Gastrocnemius medialis (tissue), 4 donors: ENCODE measurements around the gene NPAS2. TPM values are rescaled to one million over a fixed set of nuclear protein-coding genes. Genes with fewer than 3 reads are reported as not detected.

Experiments
- ATAC-seq, 2 donors: fragments of 150-250 bp; one replicate each; pipeline ENCODE4 v1.9.1; 2016
- DNase-seq, 2 donors: peaks; one replicate each; pipeline ENCODE4 v3.0.0-alpha.2; 2019
- H3K27ac ChIP-seq, 4 donors: fragments of 200-600 bp; sonication (generic); 1 replicate in 1 of 4; 2 replicates in 3 of 4; pipeline ENCODE4 v1.5.1; 2016 to 2018; ENCODE audit warnings: mild to moderate bottlenecking in 2 of 4, moderate library complexity in 1 of 4
- H3K27me3 ChIP-seq, 3 donors: fragments of 200-600 bp; sonication (generic) in 2 of 3; 1 replicate in 1 of 3; 2 replicates in 2 of 3; pipeline versions ENCODE4 v1.5.1 to v1.6.0; 2016 to 2019; ENCODE audit warnings: mild to moderate bottlenecking in 1 of 3, moderate library complexity in 1 of 3
- H3K36me3 ChIP-seq, 2 donors: fragments of 200-600 bp; sonication (generic) in 1 of 2; one replicate each; pipeline ENCODE4 v1.5.1; 2017 to 2018
- H3K4me1 ChIP-seq, 2 donors: fragments of 200-600 bp; sonication (generic) in 1 of 2; one replicate each; pipeline ENCODE4 v1.5.1; 2016 to 2017; ENCODE audit warnings: mild to moderate bottlenecking in 2 of 2
- H3K4me3 ChIP-seq, 4 donors: fragments of 200-600 bp; sonication (generic) in 3 of 4; 1 replicate in 1 of 4; 2 replicates in 3 of 4; pipeline ENCODE4 v1.5.1; 2016 to 2019; ENCODE audit warnings: mild to moderate bottlenecking in 2 of 4
- H3K9me3 ChIP-seq, 3 donors: fragments of 200-600 bp; sonication (generic) in 2 of 3; 1 replicate in 1 of 3; 2 replicates in 2 of 3; pipeline ENCODE4 v1.5.1; 2016 to 2019
- POLR2A ChIP-seq, 2 donors: fragments of 450-650 bp; IDR thresholded peaks; one replicate each; pipeline ENCODE4 v1.6.1; 2017; ENCODE audit warnings: antibody characterized with exemption in 2 of 2, mild to moderate bottlenecking in 2 of 2, moderate library complexity in 2 of 2
- in situ Hi-C, 4 donors: fragments of 200-750 bp; cut with MboI; loops; one replicate each; pipeline versions ENCODE4 v1.15.0 to v1.8.0; 2017; ENCODE audit warnings: low sequenced_read_pairs in 4 of 4
- intact Hi-C: fragments of 100-400 bp; cut with DNase I; formaldehyde crosslinking; loops from one replicate; pipeline ENCODE4 v1.15.1; 2023; ENCODE audit warnings: low total_unique reads
- total RNA-seq, 4 donors: library from RNA; depleted of rRNA; stranded (reverse); fragments of >200 nt; gene quantifications; one replicate each; pipeline versions ENCODE4 v1.1.0 to v1.2.3, GENCODE V29; 2016
- TF ChIP-seq, protein P1 (sequence below), 5 experiments: fragments of 450-650 bp in 3 of 5; fragments of 200-600 bp in 2 of 5; sonication (generic) in 2 of 5; IDR thresholded peaks in 4 of 5; conservative IDR thresholded peaks in 1 of 5; 1 replicate in 4 of 5; 2 replicates in 1 of 5; pipeline ENCODE4 v1.5.1; 2016 to 2019; ENCODE audit warnings: antibody characterized with exemption in 5 of 5, mild to moderate bottlenecking in 3 of 5, moderate library complexity in 3 of 5

Gene NPAS2
- total RNA-seq, 4 donors from 2014 or later, result 11.4 to 48.2 (median 36.6) TPM

- in situ Hi-C loops, result no loop called here
These were observed 212.3 kb downstream of the NPAS2 start for GRCh38 chr2:101032084-101032776.

GRCh38 chr2:101036562-101036961 lies 216.6 kb downstream of the NPAS2 start:
- in situ Hi-C loops, result no loop called here
- intact Hi-C loops, result no loop called here
- H3K4me3 ChIP-seq, result no peak overlapping the region
- H3K4me1 ChIP-seq, result no peaks in the 10 kb centered on the region
- DNase-seq (no peak), ATAC-seq (no peak)
- no peaks in the 10 kb centered on the region for H3K27me3 ChIP-seq
- H3K36me3 ChIP-seq, result peaks cover 6 to 91% of the 10 kb centered on the region in 2 donors
- H3K27ac ChIP-seq, result peak overlapping the region; percentile 23 to 41 (median 36)
- TF ChIP-seq, protein P1, sequence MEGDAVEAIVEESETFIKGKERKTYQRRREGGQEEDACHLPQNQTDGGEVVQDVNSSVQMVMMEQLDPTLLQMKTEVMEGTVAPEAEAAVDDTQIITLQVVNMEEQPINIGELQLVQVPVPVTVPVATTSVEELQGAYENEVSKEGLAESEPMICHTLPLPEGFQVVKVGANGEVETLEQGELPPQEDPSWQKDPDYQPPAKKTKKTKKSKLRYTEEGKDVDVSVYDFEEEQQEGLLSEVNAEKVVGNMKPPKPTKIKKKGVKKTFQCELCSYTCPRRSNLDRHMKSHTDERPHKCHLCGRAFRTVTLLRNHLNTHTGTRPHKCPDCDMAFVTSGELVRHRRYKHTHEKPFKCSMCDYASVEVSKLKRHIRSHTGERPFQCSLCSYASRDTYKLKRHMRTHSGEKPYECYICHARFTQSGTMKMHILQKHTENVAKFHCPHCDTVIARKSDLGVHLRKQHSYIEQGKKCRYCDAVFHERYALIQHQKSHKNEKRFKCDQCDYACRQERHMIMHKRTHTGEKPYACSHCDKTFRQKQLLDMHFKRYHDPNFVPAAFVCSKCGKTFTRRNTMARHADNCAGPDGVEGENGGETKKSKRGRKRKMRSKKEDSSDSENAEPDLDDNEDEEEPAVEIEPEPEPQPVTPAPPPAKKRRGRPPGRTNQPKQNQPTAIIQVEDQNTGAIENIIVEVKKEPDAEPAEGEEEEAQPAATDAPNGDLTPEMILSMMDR (IDR thresholded peaks at IDR 0.05 in 4 of 5, conservative IDR thresholded peaks at IDR 0.05 in 1 of 5), result peak; percentile 22 to 45 (median 34)
- TF ChIP-seq POLR2A (IDR thresholded peaks at IDR 0.05), result no peak
- H3K9me3 ChIP-seq, result no peaks in the 10 kb centered on the region

More at GRCh38 chr2:101032084-101032776, 212.3 kb downstream of the NPAS2 start:
- TF ChIP-seq POLR2A (IDR thresholded peaks at IDR 0.05), result no peak
- intact Hi-C loops, result no loop called here
- Histone ChIP-seq H3K27me3 (no peaks in the 10 kb centered on the region), H3K9me3 (no peaks in the 10 kb centered on the region), H3K36me3 (peaks cover 6 to 94% of the 10 kb centered on the region in 2 donors), H3K4me3 (no peak overlapping the region), H3K27ac (peak overlapping the region in 3 of 4 donors; percentile 3 to 66 (median 33)), H3K4me1 (no peaks in the 10 kb centered on the region)
- ATAC-seq (no peak), DNase-seq (no peak)

GRCh38 chr2:101037161-101037755 lies 217.3 kb downstream of the NPAS2 start:
- Histone ChIP-seq H3K4me3 (no peak overlapping the region), H3K4me1 (peaks cover 0 to 4% of the 10 kb centered on the region in 2 donors), H3K36me3 (peaks cover 6 to 86% of the 10 kb centered on the region in 2 donors), H3K27me3 (no peaks in the 10 kb centered on the region), H3K9me3 (no peaks in the 10 kb centered on the region), H3K27ac (peak overlapping the region; percentile 23 to 41 (median 36))
- no peak for TF ChIP-seq POLR2A (IDR thresholded peaks at IDR 0.05)
- TF ChIP-seq, protein P1 (IDR thresholded peaks at IDR 0.05 in 4 of 5, conservative IDR thresholded peaks at IDR 0.05 in 1 of 5), result no peak
- intact Hi-C loops (no loop called here), in situ Hi-C loops (no loop called here)
- ATAC-seq, result no peak
- DNase-seq, result no peak

- peak in 1 of 2 donors; percentile 53 for ATAC-seq
- Histone ChIP-seq H3K4me3 (no peak overlapping the region), H3K9me3 (no peaks in the 10 kb centered on the region), H3K36me3 (peaks cover 2 to 72% of the 10 kb centered on the region in 2 donors), H3K27ac (peak overlapping the region in 2 of 4 donors; percentile 27 to 43), H3K27me3 (no peaks in the 10 kb centered on the region), H3K4me1 (peaks cover 0 to 4% of the 10 kb centered on the region in 2 donors)
- in situ Hi-C loops, result no loop called here
- intact Hi-C loops, result loop anchor here (2.0 kb wide), 1 partner anchor 112 kb away; the partner anchor contains the start of gene TBC1D8
- no peak for DNase-seq
- TF ChIP-seq, protein P1 (IDR thresholded peaks at IDR 0.05 in 4 of 5, conservative IDR thresholded peaks at IDR 0.05 in 1 of 5), result peak; percentile 36 to 76 (median 67)
- TF ChIP-seq POLR2A (IDR thresholded peaks at IDR 0.05), result no peak
These were observed 218.7 kb downstream of the NPAS2 start for GRCh38 chr2:101038455-101039255.
